ENCODE measurements around the gene CFAP97D2. TPM values are rescaled to one million over a fixed set of nuclear protein-coding genes. Genes with fewer than 3 reads are reported as not detected.

The CFAP97D2 gene
- total and polyA plus RNA-seq, 2 of the 13 experiments (the other 11 are each of a cell fraction or from before 2014, with no cell fraction given) = not detected

DNA sequence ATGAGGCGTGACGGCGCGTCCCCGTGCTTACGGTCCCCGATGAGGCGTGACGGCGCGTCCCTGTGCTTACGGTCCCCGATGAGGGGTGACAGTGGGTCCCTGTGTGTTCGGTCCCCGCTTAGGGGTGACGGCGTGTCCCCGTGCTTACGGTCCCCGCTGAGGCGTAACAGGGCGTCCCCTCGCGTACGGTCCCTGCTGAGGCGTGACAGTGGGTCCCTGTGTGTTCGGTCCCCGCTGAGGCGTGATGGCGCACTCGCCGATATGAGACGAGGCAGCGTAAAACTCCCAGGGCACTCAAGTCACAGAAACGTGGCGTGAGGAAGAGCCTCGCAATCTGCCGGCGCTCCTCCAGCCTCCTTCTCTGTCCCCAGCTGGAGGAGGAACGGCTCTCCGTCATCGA lies 20.9 kb downstream of the CFAP97D2 start:
- no peak for FAIRE-seq
- BruUV-seq (replicated peaks) = no TSS peak
- CTCF ChIA-PET (ENCODE audit: low intra/inter-chr PET ratio, low total read pairs) = no interaction called here
- TF ChIP-seq SALL1 (CRISPR knock-in tag; IDR thresholded peaks at IDR 0.05) = no peak
- no peak for TF ChIP-seq ZBTB8A (CRISPR knock-in tag; IDR thresholded peaks at IDR 0.05; ENCODE audit: borderline replicate concordance, low read depth)
- TF ChIP-seq, protein P1, sequence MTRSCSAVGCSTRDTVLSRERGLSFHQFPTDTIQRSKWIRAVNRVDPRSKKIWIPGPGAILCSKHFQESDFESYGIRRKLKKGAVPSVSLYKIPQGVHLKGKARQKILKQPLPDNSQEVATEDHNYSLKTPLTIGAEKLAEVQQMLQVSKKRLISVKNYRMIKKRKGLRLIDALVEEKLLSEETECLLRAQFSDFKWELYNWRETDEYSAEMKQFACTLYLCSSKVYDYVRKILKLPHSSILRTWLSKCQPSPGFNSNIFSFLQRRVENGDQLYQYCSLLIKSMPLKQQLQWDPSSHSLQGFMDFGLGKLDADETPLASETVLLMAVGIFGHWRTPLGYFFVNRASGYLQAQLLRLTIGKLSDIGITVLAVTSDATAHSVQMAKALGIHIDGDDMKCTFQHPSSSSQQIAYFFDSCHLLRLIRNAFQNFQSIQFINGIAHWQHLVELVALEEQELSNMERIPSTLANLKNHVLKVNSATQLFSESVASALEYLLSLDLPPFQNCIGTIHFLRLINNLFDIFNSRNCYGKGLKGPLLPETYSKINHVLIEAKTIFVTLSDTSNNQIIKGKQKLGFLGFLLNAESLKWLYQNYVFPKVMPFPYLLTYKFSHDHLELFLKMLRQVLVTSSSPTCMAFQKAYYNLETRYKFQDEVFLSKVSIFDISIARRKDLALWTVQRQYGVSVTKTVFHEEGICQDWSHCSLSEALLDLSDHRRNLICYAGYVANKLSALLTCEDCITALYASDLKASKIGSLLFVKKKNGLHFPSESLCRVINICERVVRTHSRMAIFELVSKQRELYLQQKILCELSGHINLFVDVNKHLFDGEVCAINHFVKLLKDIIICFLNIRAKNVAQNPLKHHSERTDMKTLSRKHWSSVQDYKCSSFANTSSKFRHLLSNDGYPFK (CRISPR knock-in tag; IDR thresholded peaks at IDR 0.05; ENCODE audit: borderline replicate concordance) = no peak
- no peak for TF ChIP-seq ZNF530 (CRISPR knock-in tag; IDR thresholded peaks at IDR 0.05; ENCODE audit: low read depth)
- no peak for TF ChIP-seq SRSF4 (IDR thresholded peaks at IDR 0.05; ENCODE audit: low read depth, low read length, poor library complexity, severe bottlenecking)
- no peak for TF ChIP-seq MTA1 (CRISPR knock-in tag; IDR thresholded peaks at IDR 0.05; ENCODE audit: borderline replicate concordance)
- TF ChIP-seq, protein P2, sequence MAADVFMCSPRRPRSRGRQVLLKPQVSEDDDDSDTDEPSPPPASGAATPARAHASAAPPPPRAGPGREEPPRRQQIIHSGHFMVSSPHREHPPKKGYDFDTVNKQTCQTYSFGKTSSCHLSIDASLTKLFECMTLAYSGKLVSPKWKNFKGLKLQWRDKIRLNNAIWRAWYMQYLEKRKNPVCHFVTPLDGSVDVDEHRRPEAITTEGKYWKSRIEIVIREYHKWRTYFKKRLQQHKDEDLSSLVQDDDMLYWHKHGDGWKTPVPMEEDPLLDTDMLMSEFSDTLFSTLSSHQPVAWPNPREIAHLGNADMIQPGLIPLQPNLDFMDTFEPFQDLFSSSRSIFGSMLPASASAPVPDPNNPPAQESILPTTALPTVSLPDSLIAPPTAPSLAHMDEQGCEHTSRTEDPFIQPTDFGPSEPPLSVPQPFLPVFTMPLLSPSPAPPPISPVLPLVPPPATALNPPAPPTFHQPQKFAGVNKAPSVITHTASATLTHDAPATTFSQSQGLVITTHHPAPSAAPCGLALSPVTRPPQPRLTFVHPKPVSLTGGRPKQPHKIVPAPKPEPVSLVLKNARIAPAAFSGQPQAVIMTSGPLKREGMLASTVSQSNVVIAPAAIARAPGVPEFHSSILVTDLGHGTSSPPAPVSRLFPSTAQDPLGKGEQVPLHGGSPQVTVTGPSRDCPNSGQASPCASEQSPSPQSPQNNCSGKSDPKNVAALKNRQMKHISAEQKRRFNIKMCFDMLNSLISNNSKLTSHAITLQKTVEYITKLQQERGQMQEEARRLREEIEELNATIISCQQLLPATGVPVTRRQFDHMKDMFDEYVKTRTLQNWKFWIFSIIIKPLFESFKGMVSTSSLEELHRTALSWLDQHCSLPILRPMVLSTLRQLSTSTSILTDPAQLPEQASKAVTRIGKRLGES (CRISPR knock-in tag; IDR thresholded peaks at IDR 0.05; ENCODE audit: borderline replicate concordance) = no peak
- no peak for TF ChIP-seq ZNF792 (CRISPR knock-in tag; IDR thresholded peaks at IDR 0.05)
- no peak for TF ChIP-seq ZNF180 (CRISPR knock-in tag; IDR thresholded peaks at IDR 0.05; ENCODE audit: borderline replicate concordance, low read depth)
- TF ChIP-seq MED13 (CRISPR knock-in tag; IDR thresholded peaks at IDR 0.05) = no peak
- TF ChIP-seq, protein P3, sequence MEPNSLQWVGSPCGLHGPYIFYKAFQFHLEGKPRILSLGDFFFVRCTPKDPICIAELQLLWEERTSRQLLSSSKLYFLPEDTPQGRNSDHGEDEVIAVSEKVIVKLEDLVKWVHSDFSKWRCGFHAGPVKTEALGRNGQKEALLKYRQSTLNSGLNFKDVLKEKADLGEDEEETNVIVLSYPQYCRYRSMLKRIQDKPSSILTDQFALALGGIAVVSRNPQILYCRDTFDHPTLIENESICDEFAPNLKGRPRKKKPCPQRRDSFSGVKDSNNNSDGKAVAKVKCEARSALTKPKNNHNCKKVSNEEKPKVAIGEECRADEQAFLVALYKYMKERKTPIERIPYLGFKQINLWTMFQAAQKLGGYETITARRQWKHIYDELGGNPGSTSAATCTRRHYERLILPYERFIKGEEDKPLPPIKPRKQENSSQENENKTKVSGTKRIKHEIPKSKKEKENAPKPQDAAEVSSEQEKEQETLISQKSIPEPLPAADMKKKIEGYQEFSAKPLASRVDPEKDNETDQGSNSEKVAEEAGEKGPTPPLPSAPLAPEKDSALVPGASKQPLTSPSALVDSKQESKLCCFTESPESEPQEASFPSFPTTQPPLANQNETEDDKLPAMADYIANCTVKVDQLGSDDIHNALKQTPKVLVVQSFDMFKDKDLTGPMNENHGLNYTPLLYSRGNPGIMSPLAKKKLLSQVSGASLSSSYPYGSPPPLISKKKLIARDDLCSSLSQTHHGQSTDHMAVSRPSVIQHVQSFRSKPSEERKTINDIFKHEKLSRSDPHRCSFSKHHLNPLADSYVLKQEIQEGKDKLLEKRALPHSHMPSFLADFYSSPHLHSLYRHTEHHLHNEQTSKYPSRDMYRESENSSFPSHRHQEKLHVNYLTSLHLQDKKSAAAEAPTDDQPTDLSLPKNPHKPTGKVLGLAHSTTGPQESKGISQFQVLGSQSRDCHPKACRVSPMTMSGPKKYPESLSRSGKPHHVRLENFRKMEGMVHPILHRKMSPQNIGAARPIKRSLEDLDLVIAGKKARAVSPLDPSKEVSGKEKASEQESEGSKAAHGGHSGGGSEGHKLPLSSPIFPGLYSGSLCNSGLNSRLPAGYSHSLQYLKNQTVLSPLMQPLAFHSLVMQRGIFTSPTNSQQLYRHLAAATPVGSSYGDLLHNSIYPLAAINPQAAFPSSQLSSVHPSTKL (CRISPR knock-in tag; IDR thresholded peaks at IDR 0.05) = no peak
- no peak for TF ChIP-seq SRSF1 (optimal IDR thresholded peaks at IDR 0.05; ENCODE audit: low read depth, low read length)
- TF ChIP-seq, protein P4, sequence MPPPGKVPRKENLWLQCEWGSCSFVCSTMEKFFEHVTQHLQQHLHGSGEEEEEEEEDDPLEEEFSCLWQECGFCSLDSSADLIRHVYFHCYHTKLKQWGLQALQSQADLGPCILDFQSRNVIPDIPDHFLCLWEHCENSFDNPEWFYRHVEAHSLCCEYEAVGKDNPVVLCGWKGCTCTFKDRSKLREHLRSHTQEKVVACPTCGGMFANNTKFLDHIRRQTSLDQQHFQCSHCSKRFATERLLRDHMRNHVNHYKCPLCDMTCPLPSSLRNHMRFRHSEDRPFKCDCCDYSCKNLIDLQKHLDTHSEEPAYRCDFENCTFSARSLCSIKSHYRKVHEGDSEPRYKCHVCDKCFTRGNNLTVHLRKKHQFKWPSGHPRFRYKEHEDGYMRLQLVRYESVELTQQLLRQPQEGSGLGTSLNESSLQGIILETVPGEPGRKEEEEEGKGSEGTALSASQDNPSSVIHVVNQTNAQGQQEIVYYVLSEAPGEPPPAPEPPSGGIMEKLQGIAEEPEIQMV (CRISPR knock-in tag; IDR thresholded peaks at IDR 0.05; ENCODE audit: low read depth) = no peak
- no peak for TF ChIP-seq ZNF629 (CRISPR knock-in tag; conservative IDR thresholded peaks at IDR 0.05)

More for the DNA sequence above, 20.9 kb downstream of the CFAP97D2 start:
- DNase-seq (ENCODE audit: low spot score) = no peak
- in situ Hi-C loops (cut with HindIII; ENCODE audit: extremely low pct_ligation_motif_present, low pct_unique_long_range_greater_than_20kb) (no loop called here), intact Hi-C loops (cut with micrococcal nuclease; ENCODE audit: unreplicated experiment) (no loop called here)
- no peak for ATAC-seq
- Histone ChIP-seq H3K27ac (ENCODE audit: extremely low read length, insufficient read depth, low read length) (no peak overlapping the region), H2AFZ (ENCODE audit: low read length) (no peak overlapping the region), H3K4me2 (ENCODE audit: low read depth, low read length) (no peak overlapping the region), H3K4me1 (ENCODE audit: insufficient read depth, low read length) (no peaks in the 10 kb centered on the region), H3K4me3 (replicated peaks in 1 of 3; ENCODE audit: insufficient read depth in 1 of 3, low read depth in 2 of 3, low read length in 3 of 3) (no peak overlapping the region), H3K9ac (ENCODE audit: insufficient read depth, low read depth, low read length) (no peak overlapping the region), H3K36me3 (replicated peaks in 1 of 2; ENCODE audit: control insufficient read depth in 1 of 2, insufficient read depth in 2 of 2, low read length in 2 of 2) (no peaks in the 10 kb centered on the region), H4K20me1 (ENCODE audit: insufficient read depth, low read length) (no peaks in the 10 kb centered on the region), H3K79me2 (ENCODE audit: insufficient read depth, low read length) (no peaks in the 10 kb centered on the region), H3K27me3 (ENCODE audit: control insufficient read depth in 1 of 2, insufficient read depth in 2 of 2, low read length in 2 of 2) (peaks cover 1 to 20% of the 10 kb centered on the region in 2 experiments; a peak in 3 of 5 replicates), H3K9me3 (ENCODE audit: low read length) (no peaks in the 10 kb centered on the region)
- 80% methylated on average over 27 of the region's 42 CpGs for WGBS (ENCODE audit: low lambda C conversion rate)
- POLR2A ChIA-PET = no interaction called here

Data from HepG2 (cell line).